Karpas-422 (cell line): ENCODE results near the gene FBXL7. TPM values are rescaled to one million over a fixed set of nuclear protein-coding genes. Genes with fewer than 3 reads are reported as not detected.

ENCODE experiments used
- DNase-seq: peaks from one replicate; pipeline ENCODE4 v3.0.0-alpha.2; 2015
- H2AFZ ChIP-seq: fragments of 200-600 bp; sonication (generic); 2 replicates; pipeline ENCODE4 v1.6.1; 2014; ENCODE audit warnings: antibody characterized with exemption, low read length, mixed read lengths
- H3K27ac ChIP-seq: fragments of 200-600 bp; sonication (generic); 2 replicates; pipeline ENCODE4 v1.5.1; 2014; ENCODE audit warnings: mild to moderate bottlenecking, low read length, moderate library complexity
- H3K27me3 ChIP-seq: fragments of 200-600 bp; sonication (generic); 2 replicates; pipeline ENCODE4 v1.6.1; 2014; ENCODE audit warnings: low read length, mixed read lengths
- H3K36me3 ChIP-seq: fragments of 200-600 bp; sonication (generic); 2 replicates; pipeline ENCODE4 v1.6.1; 2014; ENCODE audit warnings: low read length, mixed read lengths; ENCODE audit not compliant: insufficient read depth
- H3K4me1 ChIP-seq: fragments of 200-600 bp; sonication (generic); 2 replicates; pipeline ENCODE4 v1.6.1; 2014; ENCODE audit warnings: mild to moderate bottlenecking, low read length, mixed read lengths
- H3K4me2 ChIP-seq: fragments of 200-600 bp; sonication (generic); 2 replicates; pipeline ENCODE4 v1.6.1; 2014; ENCODE audit warnings: low read length, low read depth, mild to moderate bottlenecking; ENCODE audit not compliant: poor library complexity, severe bottlenecking
- H3K4me3 ChIP-seq: fragments of 200-600 bp; sonication (generic); 2 replicates; pipeline ENCODE4 v1.5.1; 2014; ENCODE audit warnings: mild to moderate bottlenecking, antibody characterized with exemption, low read length, mixed read lengths
- H3K79me2 ChIP-seq: fragments of 200-600 bp; sonication (generic); 2 replicates; pipeline ENCODE4 v1.6.1; 2014; ENCODE audit warnings: mild to moderate bottlenecking, low read length, mixed read lengths
- H3K9ac ChIP-seq: fragments of 200-600 bp; sonication (generic); 2 replicates; pipeline ENCODE4 v1.6.0; 2014; ENCODE audit warnings: low read length
- H3K9me2 ChIP-seq: fragments of 200-600 bp; sonication (generic), shearing (Covaris generic); replicated peaks from 2 replicates; pipeline ENCODE4 v1.6.0; 2014; ENCODE audit warnings: mild to moderate bottlenecking, low read length, moderate library complexity; ENCODE audit not compliant: insufficient read depth
- H3K9me3 ChIP-seq: fragments of 300-700, 200-600 bp; sonication (generic); 2 replicates; pipeline ENCODE4 v1.6.1; 2014; ENCODE audit warnings: low read length, mixed read lengths
- H4K20me1 ChIP-seq: fragments of 200-600 bp; sonication (generic); 2 replicates; pipeline ENCODE4 v1.6.1; 2014; ENCODE audit warnings: mild to moderate bottlenecking, antibody characterized with exemption, low read length, low read depth; ENCODE audit not compliant: insufficient read depth
- total RNA-seq: library from RNA; depleted of rRNA; stranded (reverse); fragments of >200 nt; shearing (Covaris generic); gene quantifications from 2 replicates; pipeline ENCODE4 v1.2.3, GENCODE V29; 2014; ENCODE audit warnings: low replicate concordance

The FBXL7 gene
- total RNA-seq, 1 experiment from 2014 or later: not detected

DNA sequence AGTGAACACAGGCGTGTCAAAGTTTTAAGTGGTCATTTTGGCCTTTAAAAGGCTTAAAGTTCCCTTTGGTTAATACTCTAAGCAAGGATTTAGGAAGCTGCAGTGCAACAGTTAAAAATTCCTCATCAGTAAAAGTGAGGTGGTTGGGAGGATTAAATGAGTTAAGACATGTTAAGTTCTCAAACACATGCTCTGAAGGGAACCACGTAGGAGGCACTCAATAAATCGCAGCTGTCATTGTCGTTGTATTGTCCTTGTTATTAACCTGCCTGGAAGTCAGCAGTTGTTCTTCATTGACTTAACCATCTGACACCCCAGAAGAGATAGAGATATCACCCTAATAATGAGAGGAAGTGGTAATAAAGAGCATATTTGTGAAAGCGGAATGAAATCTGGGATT lies 432.1 kb downstream of the FBXL7 start:
- Histone ChIP-seq H3K79me2 (no peaks in the 10 kb centered on the region), H3K4me3 (no peak overlapping the region), H3K4me1 (no peaks in the 10 kb centered on the region), H3K27ac (no peak overlapping the region), H4K20me1 (no peaks in the 10 kb centered on the region), H3K27me3 (no peaks in the 10 kb centered on the region), H3K9me3 (peaks cover 1% of the 10 kb centered on the region; the same call in 1 of the 2 replicates), H2AFZ (no peak overlapping the region), H3K4me2 (no peak overlapping the region), H3K9me2 (no peaks in the 10 kb centered on the region), H3K36me3 (no peaks in the 10 kb centered on the region), H3K9ac (no peak overlapping the region)
- no peak for DNase-seq

DNA sequence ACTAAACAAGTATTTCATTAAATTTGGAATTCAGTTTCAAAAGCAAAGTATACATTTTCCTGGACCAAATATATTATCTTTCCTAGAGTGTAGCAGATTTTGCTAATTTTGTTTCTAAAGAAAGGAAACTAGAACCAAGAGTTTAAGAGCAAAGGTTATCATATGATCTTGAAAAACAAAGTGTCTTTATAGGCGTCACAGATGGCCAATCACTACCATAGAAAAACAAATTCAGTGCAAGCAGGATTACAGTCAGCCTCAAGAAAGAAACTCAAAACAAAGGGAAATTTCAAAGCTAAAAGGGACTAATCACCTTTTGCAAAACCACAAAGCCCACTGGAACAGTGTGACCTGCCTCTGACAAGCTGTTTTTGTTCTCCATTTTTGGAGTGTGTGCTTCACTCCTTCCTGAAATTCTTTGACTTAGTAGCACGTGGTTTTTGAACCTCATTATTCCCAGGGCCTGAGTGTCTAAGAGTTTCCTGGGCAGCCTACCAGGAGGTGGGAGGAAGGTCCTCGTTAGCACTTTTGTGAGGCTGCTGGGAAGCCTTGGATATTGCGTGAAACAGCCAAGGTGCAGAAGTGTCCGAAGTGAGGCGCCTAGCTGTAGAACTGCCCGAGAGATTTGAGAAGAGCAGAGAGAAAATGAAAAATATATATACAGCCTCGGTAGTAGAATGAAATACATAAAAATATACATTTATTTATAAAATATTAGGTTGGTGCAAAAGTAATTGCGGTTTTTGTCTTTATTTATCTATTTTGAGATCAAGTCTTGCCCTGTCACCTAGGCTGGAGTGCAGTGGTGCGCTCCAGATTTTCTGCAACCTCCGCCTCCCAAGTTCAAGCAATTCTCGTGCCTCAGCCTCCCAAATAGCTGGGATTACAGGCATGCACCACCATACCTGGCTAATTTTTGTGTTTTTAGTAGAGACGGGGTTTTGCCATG lies 433.6 kb downstream of the FBXL7 start:
- Histone ChIP-seq H3K27ac (no peak overlapping the region), H3K79me2 (no peaks in the 10 kb centered on the region), H3K4me3 (no peak overlapping the region), H3K27me3 (no peaks in the 10 kb centered on the region), H4K20me1 (no peaks in the 10 kb centered on the region), H3K4me2 (no peak overlapping the region), H3K9me3 (no peaks in the 10 kb centered on the region), H3K4me1 (no peaks in the 10 kb centered on the region), H3K9me2 (no peaks in the 10 kb centered on the region), H3K9ac (no peak overlapping the region), H3K36me3 (no peaks in the 10 kb centered on the region), H2AFZ (no peak overlapping the region)
- no peak for DNase-seq

DNA sequence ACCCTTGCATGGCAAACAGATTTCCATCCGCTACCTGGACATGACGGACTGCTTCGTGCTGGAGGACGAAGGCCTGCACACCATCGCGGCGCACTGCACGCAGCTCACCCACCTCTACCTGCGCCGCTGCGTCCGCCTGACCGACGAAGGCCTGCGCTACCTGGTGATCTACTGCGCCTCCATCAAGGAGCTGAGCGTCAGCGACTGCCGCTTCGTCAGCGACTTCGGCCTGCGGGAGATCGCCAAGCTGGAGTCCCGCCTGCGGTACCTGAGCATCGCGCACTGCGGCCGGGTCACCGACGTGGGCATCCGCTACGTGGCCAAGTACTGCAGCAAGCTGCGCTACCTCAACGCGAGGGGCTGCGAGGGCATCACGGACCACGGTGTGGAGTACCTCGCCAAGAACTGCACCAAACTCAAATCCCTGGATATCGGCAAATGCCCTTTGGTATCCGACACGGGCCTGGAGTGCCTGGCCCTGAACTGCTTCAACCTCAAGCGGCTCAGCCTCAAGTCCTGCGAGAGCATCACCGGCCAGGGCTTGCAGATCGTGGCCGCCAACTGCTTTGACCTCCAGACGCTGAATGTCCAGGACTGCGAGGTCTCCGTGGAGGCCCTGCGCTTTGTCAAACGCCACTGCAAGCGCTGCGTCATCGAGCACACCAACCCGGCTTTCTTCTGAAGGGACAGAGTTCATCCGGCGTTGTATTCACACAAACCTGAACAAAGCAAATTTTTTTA lies 436.7 kb downstream of the FBXL7 start:
- no peaks in the 10 kb centered on the region for H3K36me3 ChIP-seq
- H3K4me1 ChIP-seq: no peaks in the 10 kb centered on the region
- H2AFZ ChIP-seq: no peak overlapping the region
- no peak for DNase-seq
- H3K9me2 ChIP-seq: no peaks in the 10 kb centered on the region
- H3K27ac ChIP-seq: no peak overlapping the region
- H3K4me2 ChIP-seq: no peak overlapping the region
- no peaks in the 10 kb centered on the region for H4K20me1 ChIP-seq
- H3K79me2 ChIP-seq: no peaks in the 10 kb centered on the region
- H3K9me3 ChIP-seq: no peaks in the 10 kb centered on the region; the same call in 1 of the 2 replicates
- H3K27me3 ChIP-seq: no peaks in the 10 kb centered on the region
- no peak overlapping the region for H3K9ac ChIP-seq
- H3K4me3 ChIP-seq: no peak overlapping the region

DNA sequence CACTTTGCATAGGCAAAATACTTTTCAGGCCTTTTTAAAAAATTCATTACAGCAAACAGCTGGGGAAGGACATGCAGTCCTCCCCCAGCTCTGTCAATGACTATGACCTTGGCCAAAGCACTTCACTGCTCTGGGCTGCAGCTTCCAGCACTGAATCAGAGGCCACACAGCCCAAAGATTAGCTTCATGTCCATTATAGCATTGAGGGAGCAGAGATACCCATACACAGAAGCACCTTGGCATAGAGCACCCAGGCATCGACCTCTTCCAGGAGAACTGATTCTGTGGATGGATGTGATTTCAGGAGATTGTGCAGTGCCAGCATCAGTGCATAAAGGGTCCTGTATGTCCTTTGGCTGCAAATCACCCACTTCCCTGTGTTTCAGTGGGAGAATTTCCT lies 437.7 kb downstream of the FBXL7 start:
- no peaks in the 10 kb centered on the region for H3K27me3 ChIP-seq
- H3K79me2 ChIP-seq: no peaks in the 10 kb centered on the region
- H3K36me3 ChIP-seq: no peaks in the 10 kb centered on the region
- no peak overlapping the region for H2AFZ ChIP-seq
- H3K9me2 ChIP-seq: no peaks in the 10 kb centered on the region
- no peaks in the 10 kb centered on the region for H3K4me1 ChIP-seq
- no peaks in the 10 kb centered on the region for H4K20me1 ChIP-seq
- no peak for DNase-seq
- no peak overlapping the region for H3K4me2 ChIP-seq
- no peak overlapping the region for H3K9ac ChIP-seq
- H3K4me3 ChIP-seq: no peak overlapping the region
- H3K9me3 ChIP-seq: no peaks in the 10 kb centered on the region; the same call in 1 of the 2 replicates
- H3K27ac ChIP-seq: no peak overlapping the region

DNA sequence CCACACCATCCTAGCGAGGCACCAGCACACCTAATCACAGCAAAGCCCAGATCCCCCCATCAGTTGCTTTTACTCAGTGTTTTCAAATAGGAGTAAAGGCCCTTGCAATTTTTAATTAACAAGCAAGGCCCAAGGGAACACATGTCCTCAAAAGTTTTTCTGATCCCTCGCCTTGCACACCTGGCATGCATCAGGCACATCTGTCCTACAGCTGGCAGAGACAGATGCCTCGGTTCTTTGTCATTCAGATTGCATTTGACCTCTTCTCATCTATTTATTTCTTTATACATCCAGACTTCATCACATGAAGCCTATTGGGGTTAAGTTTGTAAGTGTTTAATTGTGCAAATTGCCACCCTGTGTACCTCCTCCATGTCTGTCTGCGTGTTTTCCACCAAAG lies 438.2 kb downstream of the FBXL7 start:
- Histone ChIP-seq H3K9me3 (no peaks in the 10 kb centered on the region; the same call in 1 of the 2 replicates), H3K79me2 (no peaks in the 10 kb centered on the region), H3K36me3 (no peaks in the 10 kb centered on the region), H3K27me3 (no peaks in the 10 kb centered on the region), H3K4me1 (no peaks in the 10 kb centered on the region), H2AFZ (no peak overlapping the region), H4K20me1 (no peaks in the 10 kb centered on the region), H3K9me2 (no peaks in the 10 kb centered on the region), H3K4me3 (no peak overlapping the region), H3K27ac (no peak overlapping the region), H3K4me2 (no peak overlapping the region), H3K9ac (no peak overlapping the region)
- no peak for DNase-seq

DNA sequence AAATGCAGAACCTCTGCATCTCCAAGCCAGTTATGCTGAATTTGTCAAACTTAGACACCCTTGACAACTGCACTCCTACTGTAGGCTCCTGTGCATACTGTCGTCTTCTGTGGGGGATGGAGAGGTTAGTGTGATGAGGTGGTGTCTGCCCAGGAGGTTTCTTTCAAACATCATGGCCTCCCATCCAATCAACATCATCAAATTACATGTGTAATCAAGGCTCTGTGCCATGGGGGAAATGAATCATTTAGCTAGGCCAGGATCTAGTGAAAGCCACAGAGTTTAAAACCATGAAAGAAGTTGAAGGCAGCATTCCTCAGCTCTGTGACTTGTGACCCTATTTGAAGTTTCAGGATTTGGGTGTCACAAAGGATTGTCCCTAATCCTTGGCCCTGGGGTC lies 439.0 kb downstream of the FBXL7 start:
- no peak overlapping the region for H3K9ac ChIP-seq
- no peak overlapping the region for H3K27ac ChIP-seq
- H4K20me1 ChIP-seq: no peaks in the 10 kb centered on the region
- H2AFZ ChIP-seq: no peak overlapping the region
- DNase-seq: no peak
- no peaks in the 10 kb centered on the region for H3K4me1 ChIP-seq
- H3K27me3 ChIP-seq: no peaks in the 10 kb centered on the region
- no peak overlapping the region for H3K4me2 ChIP-seq
- no peaks in the 10 kb centered on the region for H3K79me2 ChIP-seq
- no peaks in the 10 kb centered on the region; the same call in 1 of the 2 replicates for H3K9me3 ChIP-seq
- no peaks in the 10 kb centered on the region for H3K9me2 ChIP-seq
- H3K36me3 ChIP-seq: no peaks in the 10 kb centered on the region
- no peak overlapping the region for H3K4me3 ChIP-seq

DNA sequence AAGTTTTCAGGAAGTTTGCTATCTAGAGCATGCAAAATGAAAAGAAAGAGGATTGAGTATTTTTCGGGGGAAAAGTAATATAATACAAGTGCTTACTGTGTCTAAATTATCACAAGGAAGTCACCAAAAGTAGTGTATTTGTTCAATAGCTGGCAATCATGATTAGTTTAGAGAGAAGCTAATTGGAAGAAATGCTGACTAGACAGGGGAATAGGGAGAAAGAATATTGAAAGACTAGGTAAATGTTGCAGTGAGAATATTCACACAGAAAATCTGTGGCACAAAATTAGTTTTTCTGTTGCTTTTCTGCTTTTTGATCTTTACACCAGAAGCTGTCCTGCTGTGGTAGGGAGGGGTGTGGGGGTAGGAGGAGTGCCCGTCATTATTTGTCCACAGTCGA lies 440.9 kb downstream of the FBXL7 start:
- Histone ChIP-seq H3K27ac (no peak overlapping the region), H3K4me1 (no peaks in the 10 kb centered on the region), H4K20me1 (no peaks in the 10 kb centered on the region), H3K9me3 (no peaks in the 10 kb centered on the region; the same call in 1 of the 2 replicates), H3K79me2 (no peaks in the 10 kb centered on the region), H3K9ac (no peak overlapping the region), H3K4me3 (no peak overlapping the region), H3K27me3 (no peaks in the 10 kb centered on the region), H3K4me2 (no peak overlapping the region), H3K36me3 (no peaks in the 10 kb centered on the region), H2AFZ (no peak overlapping the region), H3K9me2 (no peaks in the 10 kb centered on the region)
- no peak for DNase-seq

DNA sequence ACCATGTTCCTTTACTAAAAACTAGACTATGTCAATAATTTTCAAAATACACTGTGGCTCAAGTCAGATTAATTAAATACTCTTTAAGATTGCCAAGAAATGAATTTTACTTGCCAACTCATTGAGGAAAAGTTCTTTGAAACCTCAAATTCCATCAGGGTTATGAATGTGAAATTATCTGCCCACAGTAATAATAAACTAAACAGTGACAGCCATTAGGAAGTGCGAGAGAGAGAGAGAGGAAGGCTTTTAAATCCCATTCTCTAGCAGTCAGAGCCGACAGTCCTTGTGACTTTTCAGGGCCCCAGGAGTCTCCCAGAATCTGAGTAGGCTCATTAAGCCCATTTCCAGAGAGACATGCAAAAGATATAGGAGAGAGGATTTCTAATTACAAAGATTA lies 443.5 kb downstream of the FBXL7 start:
- Histone ChIP-seq H3K36me3 (no peaks in the 10 kb centered on the region), H3K9ac (no peak overlapping the region), H3K27ac (no peak overlapping the region), H3K9me3 (peaks cover 4% of the 10 kb centered on the region), H3K4me3 (no peak overlapping the region), H2AFZ (no peak overlapping the region), H3K4me1 (no peaks in the 10 kb centered on the region), H3K9me2 (no peaks in the 10 kb centered on the region), H3K79me2 (no peaks in the 10 kb centered on the region), H3K27me3 (no peaks in the 10 kb centered on the region), H3K4me2 (no peak overlapping the region), H4K20me1 (no peaks in the 10 kb centered on the region)
- no peak for DNase-seq
